Activated CD8-positive, alpha-beta T cell treated with anti-CD3 and anti-CD28 coated beads, Interleukin-2, amount 10 ng/mL, durations not matched to agents 7 days and 5 days (primary cell): Measurements from ENCODE around the gene SLC22A5. TPM values are rescaled to one million over a fixed set of nuclear protein-coding genes. Genes with fewer than 3 reads are reported as not detected.
"Not testable (repeated sequence)": the region's sequence is repeated elsewhere in the genome, so short reads cannot be mapped to it uniquely, and the experiment has no call there.

Experiments used
- ATAC-seq: fragments of 150-1000 bp; cut with Tn5 transposase; one replicate; pipeline ENCODE4 v1.10.0; 2021; ENCODE audit warnings: moderate library complexity
- CTCF ChIA-PET: fragments of 350-600 bp; sonication (Branson Sonifier 250); formaldehyde crosslinking; loops from one replicate; lab custom pipeline; 2021; ENCODE audit warnings: antibody characterized with exemption; lab: Charles Lee
- POLR2A ChIA-PET: fragments of 350-600 bp; sonication (Branson Sonifier 250); formaldehyde crosslinking; loops from one replicate; lab custom pipeline; 2021; ENCODE audit warnings: antibody characterized with exemption; lab: Charles Lee
- DNase-seq: peaks from one replicate; pipeline ENCODE4 v3.0.0-alpha.2; 2020
- H3K27ac Mint-ChIP-seq: one replicate; pipeline ENCODE4 v1.8.0; 2021; ENCODE audit warnings: mild to moderate bottlenecking, mixed read lengths
- H3K27me3 Mint-ChIP-seq: one replicate; pipeline ENCODE4 v1.8.0; 2021; ENCODE audit warnings: low read depth, mixed read lengths
- H3K36me3 Mint-ChIP-seq: one replicate; pipeline ENCODE4 v1.8.0; 2021; ENCODE audit warnings: low read depth, mixed read lengths
- H3K4me1 Mint-ChIP-seq: one replicate; pipeline ENCODE4 v1.8.0; 2021; ENCODE audit warnings: low read depth, mixed read lengths
- H3K4me3 Mint-ChIP-seq: one replicate; pipeline ENCODE4 v1.8.0; 2021; ENCODE audit warnings: mild to moderate bottlenecking, mixed read lengths
- H3K9me3 Mint-ChIP-seq: one replicate; pipeline ENCODE4 v1.8.0; 2022; ENCODE audit warnings: mixed read lengths; ENCODE audit not compliant: insufficient read depth
- total RNA-seq, 2 experiments: library from RNA; stranded (reverse); gene quantifications; one replicate each; pipeline ENCODE4 v1.2.3, GENCODE V29; 2021

The SLC22A5 gene
- total RNA-seq, 2 experiments from 2014 or later = 2.2 to 3.5 TPM

GRCh38 chr5:132415516-132415915, 46.0 kb downstream of the SLC22A5 start:
- ChIA-PET CTCF (interaction anchor here (1.2 to 2.7 kb wide), 8 partner anchors 29 to 90 kb away, joined by 3 to 18 read pairs (median 8); partner anchors contain the start of gene IRF1), POLR2A (interaction anchor here (1.0 to 6.2 kb wide), 7 partner anchors 10 to 83 kb away, joined by 3 to 93 read pairs (median 21); partner anchors contain the start of gene IRF1)
- H3K27ac Mint-ChIP-seq, H3K27me3 Mint-ChIP-seq, ATAC-seq, H3K4me3 Mint-ChIP-seq, H3K9me3 Mint-ChIP-seq, DNase-seq: not testable (repeated sequence)
- H3K36me3 Mint-ChIP-seq = peaks cover 70% of the 10 kb centered on the region
- H3K4me1 Mint-ChIP-seq = peaks cover 75% of the 10 kb centered on the region

DNA sequence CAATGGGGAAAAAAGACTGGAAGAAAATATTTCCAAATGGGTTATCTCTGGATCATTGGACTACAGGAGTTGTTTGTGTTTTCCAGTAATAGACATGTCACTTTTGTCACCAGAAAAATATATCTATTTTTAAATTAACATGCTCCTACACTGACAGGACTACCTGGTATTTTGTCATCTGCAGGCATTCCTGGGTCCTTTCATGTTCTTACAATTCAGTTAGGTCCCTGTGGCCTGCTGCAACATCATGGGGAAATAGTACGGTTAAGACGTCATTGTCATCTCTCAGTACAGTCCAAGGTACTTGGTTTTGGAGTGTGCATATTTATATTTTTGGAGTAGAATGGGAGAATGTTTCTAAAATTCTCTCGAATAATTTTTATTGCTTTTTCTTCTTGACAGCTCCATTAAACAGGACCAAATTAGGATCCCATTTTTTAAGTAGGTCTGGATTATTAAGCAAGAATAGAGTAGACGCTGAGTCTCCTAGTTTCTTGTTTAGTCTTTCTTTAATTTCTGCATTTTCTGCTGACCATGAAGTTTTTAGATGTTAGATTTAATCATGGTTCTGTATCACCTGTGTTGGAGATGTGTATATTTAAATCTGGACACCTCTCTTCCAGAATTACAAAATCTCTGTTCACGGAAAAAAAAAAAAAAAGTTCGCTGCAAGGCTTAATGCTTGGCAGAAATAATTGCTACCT, 46.9 kb downstream of the SLC22A5 start:
- Mint-ChIP-seq H3K4me3 (no peak overlapping the region), H3K9me3 (no peaks in the 10 kb centered on the region), H3K4me1 (peaks cover 84% of the 10 kb centered on the region), H3K27me3 (no peaks in the 10 kb centered on the region), H3K27ac (no peak overlapping the region), H3K36me3 (peaks cover 76% of the 10 kb centered on the region)
- ChIA-PET POLR2A (interaction anchor here (1.0 to 6.2 kb wide), 7 partner anchors 9 to 81 kb away, joined by 3 to 93 read pairs (median 21); partner anchors contain the start of gene IRF1), CTCF (interaction anchor here (1.0 to 2.8 kb wide), 7 partner anchors 30 to 89 kb away, joined by 4 to 15 read pairs (median 9); no protein-coding TSS in a partner anchor)
- DNase-seq (no peak), ATAC-seq (no peak)

- DNase-seq (no peak), ATAC-seq (no peak)
- peak overlapping the region; percentile 39 for H3K27ac Mint-ChIP-seq
- no peaks in the 10 kb centered on the region for H3K27me3 Mint-ChIP-seq
- peaks cover 86% of the 10 kb centered on the region for H3K4me1 Mint-ChIP-seq
- H3K4me3 Mint-ChIP-seq = no peak overlapping the region
- peaks cover 74% of the 10 kb centered on the region for H3K36me3 Mint-ChIP-seq
- ChIA-PET POLR2A (interaction anchor here (1.0 to 6.2 kb wide), 7 partner anchors 9 to 81 kb away, joined by 3 to 93 read pairs (median 21); partner anchors contain the start of gene IRF1), CTCF (interaction anchor here (1.0 to 2.8 kb wide), 7 partner anchors 20 to 89 kb away, joined by 3 to 15 read pairs (median 8); no protein-coding TSS in a partner anchor)
- H3K9me3 Mint-ChIP-seq = no peaks in the 10 kb centered on the region
Observed at GRCh38 chr5:132417010-132417439, 47.5 kb downstream of the SLC22A5 start.

GRCh38 chr5:132417461-132417860, 48.0 kb downstream of the SLC22A5 start:
- Mint-ChIP-seq H3K4me1 (peaks cover 90% of the 10 kb centered on the region), H3K27ac (peak overlapping the region; percentile 39), H3K4me3 (no peak overlapping the region), H3K36me3 (peaks cover 74% of the 10 kb centered on the region), H3K9me3 (no peaks in the 10 kb centered on the region), H3K27me3 (no peaks in the 10 kb centered on the region)
- POLR2A ChIA-PET = interaction anchor here (0.9 to 6.2 kb wide), 9 partner anchors 8 to 80 kb away, joined by 3 to 93 read pairs (median 5); partner anchors contain the start of gene IRF1
- DNase-seq (no peak), ATAC-seq (no peak)
- CTCF ChIA-PET = interaction anchor here (1.0 to 2.8 kb wide), 9 partner anchors 11 to 83 kb away, joined by 3 to 15 read pairs (median 5); no protein-coding TSS in a partner anchor

- H3K4me1 Mint-ChIP-seq = peaks cover 93% of the 10 kb centered on the region
- H3K36me3 Mint-ChIP-seq = peaks cover 76% of the 10 kb centered on the region
- CTCF ChIA-PET = interaction anchor here (1.2 to 2.8 kb wide), 10 partner anchors 12 to 73 kb away, joined by 3 to 15 read pairs (median 4); partner anchors contain the start of gene IRF1
- POLR2A ChIA-PET = interaction anchor here (0.6 to 6.2 kb wide), 9 partner anchors 8 to 78 kb away, joined by 3 to 93 read pairs (median 5); partner anchors contain the start of gene IRF1
- no peaks in the 10 kb centered on the region for H3K9me3 Mint-ChIP-seq
- H3K27me3 Mint-ChIP-seq = no peaks in the 10 kb centered on the region
- DNase-seq (no peak), ATAC-seq (no peak)
- no peak overlapping the region for H3K4me3 Mint-ChIP-seq
- H3K27ac Mint-ChIP-seq = peak overlapping the region; percentile 58
Observed at GRCh38 chr5:132417889-132418485, 48.5 kb downstream of the SLC22A5 start.

DNA sequence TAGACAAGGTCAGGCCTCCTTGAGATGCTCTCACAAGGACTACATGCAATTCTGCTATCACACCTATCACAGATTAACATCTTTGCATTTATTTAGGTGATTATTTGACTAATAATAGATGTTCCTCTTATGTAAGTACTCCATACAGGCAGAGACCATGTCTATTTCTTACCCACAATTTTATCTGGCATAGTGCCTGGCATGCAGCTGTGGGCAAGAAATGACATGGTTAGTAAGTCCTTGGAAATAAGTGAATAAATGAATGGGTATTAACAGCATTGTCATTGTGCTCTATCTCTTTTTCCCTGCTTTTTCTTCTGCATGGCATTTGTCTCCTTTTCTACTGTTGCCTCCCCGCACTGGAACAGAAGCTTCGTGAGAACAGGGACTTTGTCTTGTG, 49.4 kb downstream of the SLC22A5 start:
- Mint-ChIP-seq H3K36me3 (peaks cover 74% of the 10 kb centered on the region), H3K9me3 (no peaks in the 10 kb centered on the region), H3K27me3 (no peaks in the 10 kb centered on the region), H3K4me3 (no peak overlapping the region), H3K27ac (peak overlapping the region; percentile 91), H3K4me1 (peaks cover 94% of the 10 kb centered on the region)
- DNase-seq (no peak), ATAC-seq (no peak)
- ChIA-PET POLR2A (interaction anchor here (4.5 to 6.2 kb wide), 3 partner anchors 7 to 77 kb away, joined by 21 to 93 read pairs (median 36); partner anchors contain the start of gene IRF1), CTCF (interaction anchor here (0.7 to 2.8 kb wide), 8 partner anchors 13 to 82 kb away, joined by 3 to 15 read pairs (median 4); partner anchors contain the start of gene IRF1)

DNA sequence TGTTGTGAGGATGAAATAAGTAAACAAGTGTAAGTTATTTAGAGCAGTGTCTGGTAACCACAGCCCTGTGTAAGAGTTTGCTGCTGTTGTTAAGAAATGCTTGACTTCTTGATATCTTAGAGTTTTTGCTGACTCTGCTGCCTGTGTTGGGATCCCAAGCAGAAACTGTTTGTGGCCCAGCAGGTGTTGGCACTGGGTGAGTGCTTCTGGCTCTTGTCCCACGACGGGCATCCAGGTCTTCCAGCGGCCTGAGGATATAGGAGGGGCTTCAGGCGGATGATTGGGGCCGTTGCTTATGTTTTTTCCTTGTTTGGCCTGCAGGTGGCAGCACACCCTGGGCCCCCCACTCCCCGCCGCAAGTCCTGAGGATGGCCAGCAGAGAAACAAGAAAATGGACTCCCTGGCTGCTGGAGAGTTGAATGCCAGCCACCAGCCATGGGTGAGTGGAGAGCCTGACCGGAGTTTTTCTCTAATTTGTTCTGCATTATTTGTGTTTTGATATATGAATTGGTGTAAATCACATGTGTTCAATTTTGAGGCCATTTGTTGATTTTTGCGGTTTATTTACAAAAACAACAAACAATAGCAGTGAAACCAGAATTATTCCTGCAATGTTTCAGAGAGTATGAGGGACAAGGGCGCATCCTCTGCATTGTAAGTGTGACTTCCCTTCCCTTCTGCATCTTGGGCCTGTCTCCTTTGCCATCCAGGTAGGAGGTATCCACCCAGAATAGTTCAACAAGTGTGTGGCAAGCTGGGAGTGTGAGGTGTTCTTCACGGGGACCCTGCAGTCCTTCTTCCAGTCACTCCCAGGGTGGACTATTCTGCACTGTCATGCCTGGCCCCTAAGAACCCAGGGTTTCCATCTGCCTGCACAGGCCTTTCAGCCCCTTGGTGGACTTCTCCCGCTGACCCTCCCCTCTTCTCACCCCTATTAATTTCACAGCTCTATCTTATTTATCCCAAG, 50.3 kb downstream of the SLC22A5 start:
- DNase-seq = peak; percentile 76
- H3K9me3 Mint-ChIP-seq = no peaks in the 10 kb centered on the region
- peaks cover 95% of the 10 kb centered on the region for H3K4me1 Mint-ChIP-seq
- no peaks in the 10 kb centered on the region for H3K27me3 Mint-ChIP-seq
- peak; percentile 64 for ATAC-seq
- ChIA-PET POLR2A (interaction anchor here (0.8 to 6.2 kb wide), 17 partner anchors 8 to 78 kb away, joined by 3 to 93 read pairs (median 8); partner anchors contain the start of gene IRF1), CTCF (interaction anchor here (0.7 to 2.8 kb wide), 28 partner anchors 9 to 522 kb away, joined by 3 to 32 read pairs (median 9); partner anchors contain the start of gene IRF1)
- peak overlapping the region; percentile 91 for H3K27ac Mint-ChIP-seq
- H3K4me3 Mint-ChIP-seq = peak overlapping the region; percentile 69
- H3K36me3 Mint-ChIP-seq = peaks cover 75% of the 10 kb centered on the region

- Mint-ChIP-seq H3K9me3 (no peaks in the 10 kb centered on the region), H3K4me3 (peak overlapping the region; percentile 69), H3K4me1 (peaks cover 97% of the 10 kb centered on the region), H3K27ac (peak overlapping the region; percentile 91), H3K36me3 (peaks cover 82% of the 10 kb centered on the region), H3K27me3 (no peaks in the 10 kb centered on the region)
- DNase-seq (no peak), ATAC-seq (peak; percentile 8)
- CTCF ChIA-PET = interaction anchor here (0.7 to 1.7 kb wide), 25 partner anchors 8 to 521 kb away, joined by 3 to 32 read pairs (median 9); partner anchors contain the start of gene IRF1
- POLR2A ChIA-PET = interaction anchor here (0.8 to 1.7 kb wide), 15 partner anchors 9 to 77 kb away, joined by 3 to 57 read pairs (median 7); partner anchors contain the start of gene IRF1
Observed at GRCh38 chr5:132420706-132421272, 51.3 kb downstream of the SLC22A5 start.

DNA sequence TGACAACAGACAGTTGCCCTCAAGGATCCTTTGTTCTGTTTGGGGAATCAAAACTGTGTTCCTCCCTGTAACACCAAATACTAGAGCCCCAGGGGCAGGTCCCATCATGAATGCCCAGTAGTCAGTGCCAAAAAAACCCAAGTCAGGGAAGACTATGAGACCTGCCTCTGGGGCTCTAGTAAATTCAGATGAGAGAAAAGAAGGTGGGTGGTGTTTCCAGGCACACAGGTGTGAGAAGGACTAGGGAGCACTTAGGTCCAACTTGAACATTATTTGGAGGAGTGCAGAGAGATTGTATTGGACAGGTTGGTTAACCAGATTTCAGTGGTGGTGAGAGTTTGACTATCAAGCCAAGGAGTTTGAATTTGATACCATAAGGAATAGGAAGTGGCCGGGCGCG, 52.0 kb downstream of the SLC22A5 start:
- no peak for DNase-seq
- ATAC-seq = no peak
- Mint-ChIP-seq H3K4me3 (peak overlapping the region; percentile 69), H3K27ac (peak overlapping the region; percentile 91), H3K27me3 (no peaks in the 10 kb centered on the region), H3K9me3 (no peaks in the 10 kb centered on the region), H3K4me1 (peaks cover 99% of the 10 kb centered on the region), H3K36me3 (peaks cover 84% of the 10 kb centered on the region)
- POLR2A ChIA-PET = interaction anchor here (1.6 to 1.7 kb wide), 3 partner anchors 12 to 69 kb away, joined by 3 to 57 read pairs (median 32); partner anchors contain the start of gene IRF1
- CTCF ChIA-PET = interaction anchor here (1.4 to 7.3 kb wide), 3 partner anchors 10 to 68 kb away, joined by 16 to 52 read pairs (median 32); partner anchors contain the start of gene IRF1
